ENCODE results near the gene PODNL1.
"Not testable (repeated sequence)": the region's sequence is repeated elsewhere in the genome, so short reads cannot be mapped to it uniquely, and the experiment has no call there.

PODNL1 gene

GRCh38 chr19:13973479-13973878, 35.3 kb upstream of the PODNL1 start:
- DNase-seq (ENCODE audit: low read depth in 2 of 2) = not testable (repeated sequence)

GRCh38 chr19:13972368-13973155, 34.3 kb upstream of the PODNL1 start:
- no peak for DNase-seq (ENCODE audit: low read depth in 2 of 2)

GRCh38 chr19:13971868-13972267, 33.7 kb upstream of the PODNL1 start:
- not testable (repeated sequence) for DNase-seq (ENCODE audit: low read depth in 2 of 2)

GRCh38 chr19:13969897-13970296, 31.7 kb upstream of the PODNL1 start:
- no peak for DNase-seq (ENCODE audit: low read depth in 2 of 2)

GRCh38 chr19:13968999-13969398, 30.8 kb upstream of the PODNL1 start:
- no peak for DNase-seq (ENCODE audit: low read depth in 2 of 2)

- DNase-seq (ENCODE audit: low read depth in 2 of 2) = no peak
Measured at GRCh38 chr19:13968383-13968935, 30.2 kb upstream of the PODNL1 start.

GRCh38 chr19:13967206-13967605, 29.0 kb upstream of the PODNL1 start:
- DNase-seq (ENCODE audit: low read depth in 2 of 2) = not testable (repeated sequence)

GRCh38 chr19:13966684-13967128, 28.5 kb upstream of the PODNL1 start:
- DNase-seq (ENCODE audit: low read depth in 2 of 2) = no peak

GRCh38 chr19:13965926-13966683, 27.9 kb upstream of the PODNL1 start:
- no peak for DNase-seq (ENCODE audit: low read depth in 2 of 2)

GRCh38 chr19:13965377-13965896, 27.2 kb upstream of the PODNL1 start:
- DNase-seq (ENCODE audit: low read depth in 2 of 2) = no peak

GRCh38 chr19:13964776-13965175, 26.6 kb upstream of the PODNL1 start:
- DNase-seq (ENCODE audit: low read depth in 2 of 2) = no peak

- DNase-seq (ENCODE audit: low read depth in 2 of 2) = no peak
Measured at GRCh38 chr19:13963603-13964105, 25.4 kb upstream of the PODNL1 start.

- no peak for DNase-seq (ENCODE audit: low read depth in 2 of 2)
Measured at GRCh38 chr19:13962699-13963602, 24.7 kb upstream of the PODNL1 start.

- DNase-seq (ENCODE audit: low read depth in 2 of 2) = no peak
Measured at GRCh38 chr19:13961826-13962698, 23.8 kb upstream of the PODNL1 start.

GRCh38 chr19:13960863-13961784, 22.9 kb upstream of the PODNL1 start:
- no peak for DNase-seq (ENCODE audit: low read depth in 2 of 2)

GRCh38 chr19:13959962-13960862, 22.0 kb upstream of the PODNL1 start:
- no peak for DNase-seq (ENCODE audit: low read depth in 2 of 2)

- DNase-seq (ENCODE audit: low read depth in 2 of 2) = no peak
Measured at GRCh38 chr19:13959141-13959961, 21.1 kb upstream of the PODNL1 start.

All from fibroblast of skin of left quadriceps (primary cell).